ENCODE data around the gene TAF1.
"Not testable (repeated sequence)": the region's sequence is repeated elsewhere in the genome, so short reads cannot be mapped to it uniquely, and the experiment has no call there.

The TAF1 gene

DNA sequence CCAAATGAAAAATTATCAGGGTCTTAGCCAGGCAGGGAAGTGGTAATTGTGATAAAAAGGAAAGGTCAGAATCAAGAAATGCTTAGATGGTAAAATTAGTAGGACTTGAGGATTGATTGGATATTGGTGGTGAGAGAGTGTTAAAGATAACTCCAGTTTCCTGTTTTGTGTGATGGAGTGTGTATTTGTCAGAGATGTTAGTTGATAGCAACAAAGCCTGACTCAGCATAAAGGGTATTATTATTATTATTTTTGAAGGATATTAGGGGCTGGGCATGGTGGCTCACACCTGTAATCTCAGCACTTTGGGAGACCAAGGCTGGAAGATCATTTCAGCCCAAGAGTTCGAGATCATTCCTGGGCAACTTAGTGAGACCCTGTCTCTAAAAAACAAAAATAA lies 143.1 kb downstream of the TAF1 start:
- no peak for DNase-seq

DNA sequence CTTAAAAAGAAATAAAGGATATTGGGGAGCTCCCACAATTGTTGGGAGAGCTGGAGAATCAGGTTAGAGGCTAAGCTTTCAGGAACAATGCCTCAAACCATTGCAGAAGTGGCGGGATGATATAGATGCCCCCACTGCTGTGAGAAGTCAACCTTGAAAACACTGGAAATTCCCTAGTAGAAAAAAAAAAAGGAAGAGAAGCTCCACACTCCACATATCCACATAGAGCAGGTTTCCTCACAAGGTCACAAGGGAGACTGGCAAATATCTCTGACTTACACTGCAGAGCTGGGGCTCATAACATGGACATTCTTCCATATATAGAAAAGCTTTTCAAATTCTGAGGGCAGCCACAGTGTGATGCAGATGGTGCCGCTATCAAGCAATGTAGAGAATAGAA lies 144.0 kb downstream of the TAF1 start:
- DNase-seq, result no peak

DNA sequence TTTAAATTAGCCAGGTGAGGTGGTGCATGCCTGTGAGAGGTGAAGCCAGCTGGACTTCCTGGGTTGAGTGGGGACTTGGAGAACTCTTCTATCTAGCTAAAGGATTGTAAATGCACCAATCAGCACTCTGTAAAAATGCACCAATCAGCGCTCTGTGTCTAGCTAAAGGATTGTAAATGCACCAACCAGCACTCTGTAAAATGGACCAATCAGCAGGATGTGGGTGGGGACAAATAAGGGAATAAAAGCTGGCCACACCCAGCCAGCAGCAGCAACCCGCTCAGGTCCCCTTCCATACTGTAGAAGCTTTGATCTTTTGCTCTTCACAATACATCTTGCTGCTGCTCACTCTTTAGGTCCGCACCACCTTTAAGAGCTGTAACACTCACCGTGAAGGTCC lies 147.6 kb downstream of the TAF1 start:
- not testable (repeated sequence) for DNase-seq

DNA sequence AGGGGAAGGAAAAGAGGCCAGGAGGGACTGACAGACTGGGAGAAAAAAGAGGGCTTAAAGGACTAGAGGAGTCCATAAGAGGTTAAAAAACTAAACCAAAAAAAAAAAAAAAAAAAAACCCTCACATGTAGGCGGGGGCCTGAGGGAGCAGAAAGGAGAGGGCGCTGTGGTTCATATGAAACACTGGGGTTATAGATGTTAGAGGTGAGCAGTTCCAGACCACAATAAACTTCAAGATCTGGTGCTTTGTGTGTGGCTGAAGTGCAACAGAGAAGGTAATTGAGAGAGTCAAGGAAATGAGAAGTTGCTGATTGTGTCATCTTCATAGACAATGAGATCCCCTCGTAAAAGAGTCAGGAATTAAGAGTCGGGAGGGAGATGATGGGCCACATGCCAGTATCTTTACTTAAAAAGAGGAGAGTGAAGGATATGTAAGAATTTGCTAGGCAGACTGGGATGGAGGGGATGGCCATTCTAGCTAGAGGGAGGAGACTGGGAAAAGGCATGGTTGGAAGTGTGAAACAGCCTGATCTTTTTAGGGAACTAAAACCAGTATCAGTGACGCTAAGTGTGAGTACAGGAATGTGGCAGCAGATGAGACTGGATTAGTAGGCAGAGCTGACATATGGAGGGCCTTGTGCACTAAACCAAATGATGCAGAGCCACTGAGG lies 148.3 kb downstream of the TAF1 start:
- no peak for DNase-seq

DNA sequence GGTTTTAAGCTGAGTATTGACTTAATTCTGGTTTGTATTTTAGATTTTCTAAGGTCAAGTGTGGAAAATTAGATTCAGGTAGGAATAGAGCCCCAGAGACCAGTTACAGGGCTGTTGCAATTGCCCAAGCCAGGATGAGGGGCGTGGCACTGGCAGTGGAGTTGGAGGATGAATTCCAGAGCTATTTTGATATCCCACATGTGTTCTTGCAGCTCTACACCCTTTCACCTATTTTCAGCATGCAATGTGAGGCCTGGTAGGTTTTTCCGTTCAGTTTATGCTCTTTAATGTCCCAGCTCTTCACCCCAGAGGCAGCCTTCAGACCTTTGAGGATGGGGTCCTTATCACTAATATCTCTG lies 148.9 kb downstream of the TAF1 start:
- no peak for DNase-seq
